ENCODE measurements around the gene ALK.

The ALK gene

DNA sequence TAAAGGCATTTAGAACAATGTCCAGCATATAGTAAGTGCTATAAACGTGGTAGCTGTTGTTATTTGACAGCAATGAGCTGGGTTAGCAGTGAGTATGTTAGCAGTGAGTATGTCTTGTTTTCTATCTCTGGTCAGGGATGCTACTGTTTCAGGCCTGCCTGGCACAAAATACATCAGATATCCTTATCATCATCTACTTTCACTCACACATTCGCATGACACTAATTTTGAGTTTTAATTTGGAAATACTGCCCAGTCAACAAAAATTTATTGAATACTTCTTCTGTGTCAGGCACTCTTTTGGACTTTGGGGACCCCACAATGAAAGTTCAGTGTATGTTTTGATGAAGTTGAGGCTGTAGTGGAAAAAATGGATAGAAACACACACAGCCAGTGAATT lies 404.6 kb downstream of the ALK start:
- Histone ChIP-seq H3K4me2 (no peak overlapping the region), H4K20me1 (no peaks in the 10 kb centered on the region), H3K27me3 (no peaks in the 10 kb centered on the region), H3K9me3 (no peaks in the 10 kb centered on the region), H3K4me1 (no peaks in the 10 kb centered on the region), H3K4me3 (no peak overlapping the region), H3K36me3 (no peaks in the 10 kb centered on the region), H3K9ac (no peak overlapping the region), H3K27ac (no peak overlapping the region)
- no peak for TF ChIP-seq Cebpa-rat (IDR thresholded peaks at IDR 0.05)

DNA sequence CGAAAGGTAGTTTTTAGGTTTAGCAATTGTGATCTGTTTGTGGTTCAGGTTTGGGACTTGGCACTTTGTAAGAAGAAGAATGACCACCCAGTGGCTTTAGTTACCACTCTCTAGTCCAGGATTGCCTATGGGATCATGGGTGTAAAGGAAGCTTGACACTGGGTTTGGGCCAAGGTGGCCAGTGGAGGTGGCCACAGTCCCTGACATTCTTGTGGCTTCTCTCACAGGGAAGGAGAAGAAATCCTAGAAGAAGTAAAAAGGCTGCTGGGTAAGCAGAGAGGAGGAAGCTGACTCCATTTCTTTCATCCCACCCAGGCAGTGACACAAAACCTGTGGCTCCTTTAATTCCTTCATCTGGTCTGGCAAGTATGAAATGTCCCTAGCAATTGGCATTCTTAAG lies 411.5 kb downstream of the ALK start:
- H3K4me1 ChIP-seq, result no peaks in the 10 kb centered on the region
- no peak overlapping the region for H3K4me3 ChIP-seq
- TF ChIP-seq Cebpa-rat (IDR thresholded peaks at IDR 0.05), result no peak
- no peak overlapping the region for H3K9ac ChIP-seq
- H3K36me3 ChIP-seq, result no peaks in the 10 kb centered on the region
- no peaks in the 10 kb centered on the region for H4K20me1 ChIP-seq
- no peaks in the 10 kb centered on the region for H3K27me3 ChIP-seq
- H3K27ac ChIP-seq, result no peak overlapping the region
- H3K4me2 ChIP-seq, result no peak overlapping the region
- H3K9me3 ChIP-seq, result peaks cover 13% of the 10 kb centered on the region

DNA sequence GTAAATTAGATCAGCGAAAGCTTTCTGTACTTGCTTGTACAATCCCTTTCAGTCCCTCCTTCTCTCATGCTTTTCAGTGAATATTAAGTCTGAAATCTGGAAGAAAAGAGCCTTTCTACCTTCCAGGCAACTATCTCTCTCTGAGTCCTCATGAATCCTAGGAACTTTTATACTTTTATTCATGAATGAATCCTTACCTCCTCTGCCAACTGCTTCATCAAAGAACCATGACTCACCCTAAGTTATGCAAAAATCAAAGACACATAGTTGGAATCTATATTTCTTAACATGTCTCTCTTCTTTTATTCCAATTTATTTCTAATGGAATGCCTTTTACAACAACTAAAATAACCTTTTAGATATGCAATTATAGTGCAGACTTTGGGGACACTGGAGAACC lies 412.0 kb downstream of the ALK start:
- Histone ChIP-seq H3K27ac (no peak overlapping the region), H3K36me3 (no peaks in the 10 kb centered on the region), H3K9ac (no peak overlapping the region), H3K4me1 (no peaks in the 10 kb centered on the region), H3K9me3 (peaks cover 13% of the 10 kb centered on the region), H3K4me3 (no peak overlapping the region), H3K4me2 (no peak overlapping the region), H3K27me3 (no peaks in the 10 kb centered on the region), H4K20me1 (no peaks in the 10 kb centered on the region)
- no peak for TF ChIP-seq Cebpa-rat (IDR thresholded peaks at IDR 0.05)

DNA sequence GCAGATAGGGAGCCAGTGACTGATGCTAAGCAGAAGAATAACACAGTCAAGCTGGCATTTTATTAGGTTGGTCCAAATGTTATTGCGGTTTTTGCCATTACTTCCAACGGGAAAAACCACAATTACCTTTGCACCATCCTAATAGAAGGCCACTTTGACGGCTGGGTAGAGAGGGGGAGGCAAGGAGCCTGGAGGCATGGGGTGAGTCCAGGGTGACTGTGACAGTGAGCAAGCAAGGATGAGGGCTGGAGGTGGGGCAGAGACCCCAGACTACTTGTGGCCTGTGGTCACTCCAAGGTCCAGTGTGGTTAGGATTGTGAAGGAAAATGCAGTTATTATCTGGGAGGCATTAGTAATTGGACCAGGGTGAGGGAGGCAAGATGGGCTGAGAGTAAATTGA lies 416.6 kb downstream of the ALK start:
- Histone ChIP-seq H3K4me1 (0 out of 2 replicates have a peak, but pooled peaks cover 6% of the 10 kb centered on the region), H3K9ac (no peak overlapping the region), H4K20me1 (no peaks in the 10 kb centered on the region), H3K4me2 (no peak overlapping the region), H3K36me3 (no peaks in the 10 kb centered on the region), H3K4me3 (no peak overlapping the region), H3K9me3 (no peaks in the 10 kb centered on the region), H3K27me3 (no peaks in the 10 kb centered on the region), H3K27ac (no peak overlapping the region)
- no peak for TF ChIP-seq Cebpa-rat (IDR thresholded peaks at IDR 0.05)

DNA sequence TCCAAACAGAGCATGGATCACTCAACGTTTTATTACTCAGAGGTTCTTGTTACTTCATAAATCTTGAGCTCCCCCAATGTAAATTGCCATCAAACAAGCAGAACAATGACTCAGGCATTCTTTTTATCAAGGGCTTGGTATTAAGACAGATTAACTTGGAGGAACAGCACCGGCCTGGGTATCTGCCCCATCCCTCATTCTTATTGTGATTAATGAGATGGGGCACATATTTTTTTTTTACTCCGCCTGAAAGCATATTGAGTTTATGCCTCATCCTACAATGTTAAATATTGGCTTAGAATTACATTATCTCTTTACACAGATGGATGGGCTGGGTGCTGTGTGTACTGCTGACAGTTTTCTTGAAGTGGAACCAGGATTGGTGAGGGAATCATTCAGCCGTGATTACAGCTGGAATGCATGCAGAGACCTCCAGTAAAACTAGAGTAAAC lies 418.9 kb downstream of the ALK start:
- Histone ChIP-seq H3K4me1 (0 out of 2 replicates have a peak, but pooled peaks cover 6% of the 10 kb centered on the region), H3K27ac (no peak overlapping the region), H3K9ac (no peak overlapping the region), H3K4me2 (no peak overlapping the region), H3K9me3 (no peaks in the 10 kb centered on the region), H3K4me3 (no peak overlapping the region), H3K36me3 (no peaks in the 10 kb centered on the region), H3K27me3 (no peaks in the 10 kb centered on the region), H4K20me1 (no peaks in the 10 kb centered on the region)
- no peak for TF ChIP-seq Cebpa-rat (IDR thresholded peaks at IDR 0.05)

DNA sequence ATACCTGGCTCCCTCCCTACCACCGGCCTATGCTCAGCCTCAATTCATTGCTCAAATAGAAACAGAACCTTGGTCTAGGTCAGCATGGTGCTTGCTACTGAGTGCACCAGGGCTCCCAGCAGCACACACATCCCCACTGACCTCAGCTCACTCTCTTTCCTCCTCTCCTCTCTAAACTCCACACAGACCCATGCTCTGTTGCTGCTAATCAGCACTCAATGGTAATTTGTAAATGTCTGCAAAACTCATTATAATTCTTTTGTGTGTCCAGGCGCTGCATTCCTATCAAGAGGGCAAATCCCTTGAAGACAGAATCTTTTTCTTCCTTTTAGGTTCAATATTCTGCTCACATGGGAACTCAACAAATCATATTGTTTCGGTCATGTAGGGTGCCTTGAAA lies 424.0 kb downstream of the ALK start:
- no peak for TF ChIP-seq Cebpa-rat (IDR thresholded peaks at IDR 0.05)
- no peak overlapping the region for H3K9ac ChIP-seq
- no peak overlapping the region for H3K4me2 ChIP-seq
- no peak overlapping the region for H3K4me3 ChIP-seq
- H4K20me1 ChIP-seq, result no peaks in the 10 kb centered on the region
- peaks cover 18% of the 10 kb centered on the region for H3K4me1 ChIP-seq
- no peaks in the 10 kb centered on the region for H3K27me3 ChIP-seq
- no peak overlapping the region for H3K27ac ChIP-seq
- no peaks in the 10 kb centered on the region for H3K9me3 ChIP-seq
- no peaks in the 10 kb centered on the region for H3K36me3 ChIP-seq

DNA sequence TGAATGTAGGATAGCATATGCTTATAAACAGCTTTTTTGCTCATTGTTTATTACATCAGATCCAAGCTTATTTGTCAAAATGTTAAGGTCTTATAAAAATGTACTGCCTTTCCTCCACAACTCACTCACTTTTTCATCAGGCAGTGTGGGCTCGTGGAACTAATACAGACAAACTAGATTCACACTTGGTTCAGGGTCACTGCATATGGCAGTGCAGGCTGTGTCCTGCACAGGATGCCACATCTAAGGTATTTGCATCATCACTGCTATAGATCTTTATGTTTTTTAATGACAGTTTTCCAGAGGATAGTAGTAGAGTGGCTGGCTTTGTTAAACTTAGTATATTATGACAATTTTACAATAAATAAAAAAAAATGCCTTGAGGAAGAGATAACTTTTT lies 425.2 kb downstream of the ALK start:
- no peaks in the 10 kb centered on the region for H3K27me3 ChIP-seq

DNA sequence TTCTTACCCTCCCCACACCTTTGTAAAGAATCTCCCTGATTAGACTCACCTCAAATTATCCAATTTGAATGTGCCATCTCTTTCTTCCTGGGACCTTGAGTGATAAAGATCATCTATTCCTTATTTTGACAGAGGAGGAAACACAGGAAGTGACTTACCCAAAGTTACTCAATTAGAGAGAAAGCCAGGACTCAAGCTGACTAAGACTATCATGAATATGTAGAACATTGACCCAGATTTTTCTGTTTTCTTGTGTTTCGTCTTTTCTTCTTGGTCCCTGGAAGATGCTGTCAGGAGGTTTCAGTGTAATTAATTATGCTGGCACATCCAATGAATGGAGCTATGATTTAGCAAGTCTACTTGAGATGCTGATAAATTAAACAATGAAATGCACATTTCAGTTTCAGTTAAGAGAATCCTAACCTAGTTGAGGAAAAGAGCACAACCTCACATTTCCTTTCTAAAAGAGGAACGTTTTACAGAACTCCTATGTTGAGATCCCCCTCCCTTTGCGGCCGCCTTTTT lies 425.8 kb downstream of the ALK start:
- Histone ChIP-seq H3K4me1 (peaks cover 18% of the 10 kb centered on the region), H3K4me3 (no peak overlapping the region), H3K27ac (no peak overlapping the region), H3K27me3 (no peaks in the 10 kb centered on the region), H3K9me3 (no peaks in the 10 kb centered on the region), H4K20me1 (no peaks in the 10 kb centered on the region), H3K9ac (no peak overlapping the region), H3K36me3 (no peaks in the 10 kb centered on the region), H3K4me2 (peak overlapping the region; percentile 4; the same call in 1 of the 2 replicates)
- no peak for TF ChIP-seq Cebpa-rat (IDR thresholded peaks at IDR 0.05)

More for the DNA sequence above, 425.2 kb downstream of the ALK start:
- Histone ChIP-seq H3K9me3 (no peaks in the 10 kb centered on the region), H3K4me1 (peaks cover 18% of the 10 kb centered on the region), H3K4me2 (0 out of 2 replicates have a peak overlapping the region, but pooled peaks have one; percentile 4), H3K27ac (no peak overlapping the region), H3K4me3 (no peak overlapping the region), H3K9ac (no peak overlapping the region), H4K20me1 (no peaks in the 10 kb centered on the region), H3K36me3 (no peaks in the 10 kb centered on the region)
- TF ChIP-seq Cebpa-rat (IDR thresholded peaks at IDR 0.05), result no peak

DNA sequence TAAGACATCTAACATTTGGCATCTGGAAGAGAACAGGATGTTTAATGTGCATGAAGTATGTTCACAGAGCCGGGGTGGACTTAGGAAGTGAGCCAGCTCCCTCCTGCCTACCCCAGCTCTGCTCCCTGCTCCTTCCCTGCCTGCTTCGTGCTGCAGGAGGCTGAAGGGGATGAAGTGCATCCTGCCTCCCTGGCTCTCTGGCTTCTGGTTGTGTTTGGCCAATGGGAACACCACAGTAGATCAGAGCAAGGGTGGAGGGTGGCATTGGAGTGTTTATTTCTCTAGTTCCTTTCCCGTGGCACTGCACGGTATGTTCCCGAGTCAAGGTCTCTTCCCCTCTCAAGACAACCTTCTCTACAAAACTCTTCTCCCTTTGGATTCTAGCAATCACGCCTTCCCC lies 426.3 kb downstream of the ALK start:
- peaks cover 15% of the 10 kb centered on the region for H3K4me1 ChIP-seq
- H4K20me1 ChIP-seq, result no peaks in the 10 kb centered on the region
- TF ChIP-seq Cebpa-rat (IDR thresholded peaks at IDR 0.05), result no peak
- H3K36me3 ChIP-seq, result no peaks in the 10 kb centered on the region
- H3K9ac ChIP-seq, result no peak overlapping the region
- H3K9me3 ChIP-seq, result no peaks in the 10 kb centered on the region
- 0 out of 2 replicates have a peak overlapping the region, but pooled peaks have one; percentile 4 for H3K4me2 ChIP-seq
- H3K27ac ChIP-seq, result no peak overlapping the region
- no peaks in the 10 kb centered on the region for H3K27me3 ChIP-seq
- no peak overlapping the region for H3K4me3 ChIP-seq

DNA sequence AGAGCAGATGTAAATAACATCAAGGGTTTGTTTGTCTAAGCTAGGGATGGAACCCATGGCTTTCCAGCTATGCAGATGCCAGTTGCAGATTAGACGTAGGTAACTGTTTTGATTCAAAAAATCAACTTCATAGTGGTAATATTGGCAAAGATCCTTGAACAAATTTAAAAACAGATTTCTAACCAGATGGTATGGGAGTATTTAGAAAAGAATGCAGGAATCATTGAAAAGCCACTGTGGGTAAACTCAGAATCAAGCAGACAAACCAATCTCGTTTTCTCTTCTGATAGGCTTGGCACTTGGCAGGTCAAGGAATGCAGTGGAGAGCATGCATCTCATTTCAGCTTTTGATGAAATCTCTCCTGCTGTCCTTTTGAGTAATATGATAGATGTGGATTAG lies 428.7 kb downstream of the ALK start:
- no peaks in the 10 kb centered on the region for H3K27me3 ChIP-seq
- TF ChIP-seq Cebpa-rat (IDR thresholded peaks at IDR 0.05), result no peak
- H3K27ac ChIP-seq, result no peak overlapping the region
- no peak overlapping the region for H3K9ac ChIP-seq
- no peaks in the 10 kb centered on the region for H3K9me3 ChIP-seq
- H3K36me3 ChIP-seq, result no peaks in the 10 kb centered on the region
- no peaks in the 10 kb centered on the region for H4K20me1 ChIP-seq
- peaks cover 19% of the 10 kb centered on the region for H3K4me1 ChIP-seq
- no peak overlapping the region for H3K4me2 ChIP-seq
- no peak overlapping the region for H3K4me3 ChIP-seq

DNA sequence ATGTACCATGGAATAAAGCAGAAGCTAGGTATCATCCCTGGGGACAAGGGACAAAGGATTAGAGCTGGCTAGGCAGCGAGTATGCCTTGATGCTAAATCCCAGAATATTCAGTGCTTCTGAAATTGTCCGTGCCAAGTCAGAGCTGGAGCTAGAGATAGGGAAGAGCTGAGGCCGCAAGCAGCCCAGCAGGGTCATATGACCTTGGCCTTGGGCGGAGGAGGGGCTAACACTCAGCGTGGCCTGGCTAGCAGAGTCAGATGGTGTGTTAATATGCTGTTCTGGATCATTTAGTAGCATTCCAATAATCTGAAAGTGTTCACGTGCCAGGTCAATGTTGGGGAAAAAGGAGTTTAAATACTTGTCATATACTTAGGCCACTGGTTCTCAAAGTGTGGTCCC lies 431.3 kb downstream of the ALK start:
- no peak for TF ChIP-seq Cebpa-rat (IDR thresholded peaks at IDR 0.05)
- Histone ChIP-seq H3K9me3 (no peaks in the 10 kb centered on the region), H3K27ac (no peak overlapping the region), H3K4me3 (no peak overlapping the region), H3K9ac (no peak overlapping the region), H3K4me1 (peaks cover 6% of the 10 kb centered on the region; the same call in 1 of the 2 replicates), H3K27me3 (no peaks in the 10 kb centered on the region), H3K36me3 (no peaks in the 10 kb centered on the region), H3K4me2 (no peak overlapping the region), H4K20me1 (no peaks in the 10 kb centered on the region)

Measured in BLaER1 (cell line).